H1 (cell line): Measurements from ENCODE around the gene NKAIN2.

ENCODE experiments used
- ASH2L ChIP-seq: fragments of 200-600, 300-600 bp; sonication (generic); IDR thresholded peaks from one replicate; pipeline ENCODE4 v1.7.1; 2017; ENCODE audit warnings: low read length
- CHD2 ChIP-seq: IDR thresholded peaks from 2 replicates; pipeline ENCODE4 v1.6.1; 2012; ENCODE audit warnings: low read length, improper control_type of control experiment
- CTCF ChIP-seq, 3 experiments: IDR thresholded peaks; 1 replicate in 2 of 3; 2 replicates in 1 of 3; pipeline versions ENCODE4 v1.5.1 to v1.6.1; 2011; ENCODE audit warnings: low read length in 3 of 3, mild to moderate bottlenecking in 3 of 3, inconsistent platforms in 2 of 3, low read depth in 1 of 3, moderate library complexity in 1 of 3; ENCODE audit not compliant: insufficient read depth in 1 of 3; ENCODE audit errors: control extremely low read depth in 1 of 3
- EZH2 ChIP-seq: fragments of 200-600 bp; sonication (generic); IDR thresholded peaks from 2 replicates; pipeline ENCODE4 v1.7.1; 2012; ENCODE audit warnings: low read depth, mild to moderate bottlenecking, moderate library complexity, low read length, inconsistent platforms; ENCODE audit not compliant: severe bottlenecking
- TBP ChIP-seq: IDR thresholded peaks from 2 replicates; pipeline ENCODE4 v1.6.1; 2011; ENCODE audit warnings: low read depth, low read length, improper control_type of control experiment
- TCF12 ChIP-seq: IDR thresholded peaks from 2 replicates; pipeline ENCODE4 v1.6.1; 2011; ENCODE audit warnings: low read depth, mild to moderate bottlenecking, low read length
- YY1 ChIP-seq: IDR thresholded peaks from 2 replicates; pipeline ENCODE4 v1.6.1; 2011; ENCODE audit warnings: low read depth, mild to moderate bottlenecking, low read length

DNA sequence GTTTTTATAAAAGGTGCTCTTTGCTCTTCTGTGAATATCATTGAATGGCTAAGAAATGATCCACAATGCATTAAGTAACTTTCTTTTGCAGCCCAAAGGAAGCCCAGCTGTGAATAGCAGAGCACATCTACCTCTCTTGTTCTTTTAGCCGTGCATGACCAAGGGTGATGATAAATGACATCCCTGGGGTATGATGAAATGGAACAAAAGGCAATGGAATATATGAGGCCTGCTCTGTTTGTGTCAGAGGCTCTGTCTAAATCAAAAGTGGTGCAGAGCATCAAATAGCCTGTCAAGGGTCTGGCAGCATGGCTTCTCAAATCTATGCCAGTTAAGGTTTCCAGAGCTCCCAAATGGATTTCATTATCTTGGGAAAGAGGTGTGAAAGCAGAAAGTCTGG is 796.0 kb downstream of the NKAIN2 start:
- TF ChIP-seq CHD2 (no peak), EZH2 (no peak), CTCF (IDR thresholded peaks at IDR 0.05; ENCODE audit: control extremely low read depth in 1 of 3, insufficient read depth in 1 of 3, low read depth in 1 of 3, low read length in 3 of 3) (no peak), ASH2L (no peak), TCF12 (no peak), TBP (no peak), YY1 (no peak)
